ENCODE measurements around the gene UMPS. TPM values are rescaled to one million over a fixed set of nuclear protein-coding genes. Genes with fewer than 3 reads are reported as not detected.
A peak's percentile ranks its signal among the peaks of the same experiment; 100 is the strongest.

The UMPS gene
- total and polyA plus RNA-seq, 9 donors: 15.2 to 39.5 (median 23.9) TPM

DNA sequence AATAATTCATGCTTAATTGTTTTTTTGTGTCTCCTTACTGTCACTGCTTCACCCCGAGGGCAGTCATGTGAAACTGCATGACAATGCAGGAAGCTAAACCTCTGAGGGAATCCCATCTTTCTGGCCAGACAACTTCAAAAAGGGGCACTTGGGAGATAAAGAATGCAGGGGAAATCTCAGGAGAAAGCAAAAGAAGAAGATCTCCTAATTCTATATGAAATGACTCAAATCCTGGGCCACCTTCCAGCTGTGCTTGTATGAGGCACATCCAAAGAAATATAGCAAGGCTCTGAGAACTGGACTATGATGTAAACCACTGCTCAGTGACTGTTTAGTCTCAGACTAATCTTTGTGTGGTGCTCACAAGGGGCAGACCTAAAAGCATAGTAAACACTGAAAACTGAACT lies 22.6 kb upstream of the UMPS start:
- H3K27ac ChIP-seq: no peak overlapping the region
- no peak for DNase-seq
- H3K4me3 ChIP-seq: no peak overlapping the region
- no peaks in the 10 kb centered on the region for H3K27me3 ChIP-seq
- WGBS, 3 donors: 56 to 63% (median 63%) methylated on average over 1 of the region's 1 CpG
- no peaks in the 10 kb centered on the region for H3K9me3 ChIP-seq
- no peaks in the 10 kb centered on the region for H3K36me3 ChIP-seq
- no peaks in the 10 kb centered on the region for H3K4me1 ChIP-seq (ENCODE audit: insufficient read depth)
- no peak for TF ChIP-seq POLR2A (IDR thresholded peaks at IDR 0.05)
- TF ChIP-seq, protein P1, sequence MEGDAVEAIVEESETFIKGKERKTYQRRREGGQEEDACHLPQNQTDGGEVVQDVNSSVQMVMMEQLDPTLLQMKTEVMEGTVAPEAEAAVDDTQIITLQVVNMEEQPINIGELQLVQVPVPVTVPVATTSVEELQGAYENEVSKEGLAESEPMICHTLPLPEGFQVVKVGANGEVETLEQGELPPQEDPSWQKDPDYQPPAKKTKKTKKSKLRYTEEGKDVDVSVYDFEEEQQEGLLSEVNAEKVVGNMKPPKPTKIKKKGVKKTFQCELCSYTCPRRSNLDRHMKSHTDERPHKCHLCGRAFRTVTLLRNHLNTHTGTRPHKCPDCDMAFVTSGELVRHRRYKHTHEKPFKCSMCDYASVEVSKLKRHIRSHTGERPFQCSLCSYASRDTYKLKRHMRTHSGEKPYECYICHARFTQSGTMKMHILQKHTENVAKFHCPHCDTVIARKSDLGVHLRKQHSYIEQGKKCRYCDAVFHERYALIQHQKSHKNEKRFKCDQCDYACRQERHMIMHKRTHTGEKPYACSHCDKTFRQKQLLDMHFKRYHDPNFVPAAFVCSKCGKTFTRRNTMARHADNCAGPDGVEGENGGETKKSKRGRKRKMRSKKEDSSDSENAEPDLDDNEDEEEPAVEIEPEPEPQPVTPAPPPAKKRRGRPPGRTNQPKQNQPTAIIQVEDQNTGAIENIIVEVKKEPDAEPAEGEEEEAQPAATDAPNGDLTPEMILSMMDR (IDR thresholded peaks at IDR 0.05): no peak
- intact Hi-C loops (cut with DNase I): no loop called here

DNA sequence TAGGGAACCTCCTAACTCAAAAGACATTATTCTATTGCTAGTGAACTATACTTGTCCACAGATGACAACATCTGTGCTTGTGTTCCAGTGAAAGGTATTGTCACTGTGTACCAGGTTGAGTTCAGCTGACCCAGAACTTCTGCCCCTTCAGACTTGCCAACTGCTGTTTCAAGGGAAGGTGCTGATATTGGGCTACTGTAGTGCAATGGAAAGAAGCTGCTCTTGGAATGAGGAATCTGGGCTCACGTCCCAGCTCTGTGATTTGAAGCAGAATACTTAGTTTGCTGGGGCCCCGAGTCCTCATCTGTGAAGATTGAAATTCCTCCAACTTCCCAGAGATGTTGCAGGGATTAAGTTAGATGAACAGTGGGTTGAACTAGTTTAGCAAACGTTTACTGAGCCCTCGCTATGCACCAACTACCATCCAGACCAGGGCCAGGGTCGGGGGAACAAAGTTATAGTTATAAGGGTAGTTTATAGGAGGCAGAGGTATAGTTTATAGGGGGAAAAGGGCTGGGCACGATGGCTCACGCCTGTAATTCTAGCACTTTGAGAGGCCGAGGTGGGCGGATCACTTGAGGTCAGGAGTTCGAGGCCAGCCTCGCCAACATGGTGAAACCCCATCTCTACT lies 15.9 kb upstream of the UMPS start:
- Histone ChIP-seq H3K36me3 (no peaks in the 10 kb centered on the region), H3K27me3 (no peaks in the 10 kb centered on the region), H3K27ac (no peak overlapping the region), H3K9me3 (no peaks in the 10 kb centered on the region), H3K4me1 (ENCODE audit: insufficient read depth) (no peaks in the 10 kb centered on the region), H3K4me3 (no peak overlapping the region)
- 61 to 71% (median 63%) methylated on average over 11 of the region's 11 CpGs for WGBS, 3 donors
- TF ChIP-seq EP300 (IDR thresholded peaks at IDR 0.05) (no peak), POLR2A (IDR thresholded peaks at IDR 0.05) (no peak)
- TF ChIP-seq, protein P1 (IDR thresholded peaks at IDR 0.05): no peak
- DNase-seq: no peak
- intact Hi-C loops (cut with DNase I): no loop called here

DNA sequence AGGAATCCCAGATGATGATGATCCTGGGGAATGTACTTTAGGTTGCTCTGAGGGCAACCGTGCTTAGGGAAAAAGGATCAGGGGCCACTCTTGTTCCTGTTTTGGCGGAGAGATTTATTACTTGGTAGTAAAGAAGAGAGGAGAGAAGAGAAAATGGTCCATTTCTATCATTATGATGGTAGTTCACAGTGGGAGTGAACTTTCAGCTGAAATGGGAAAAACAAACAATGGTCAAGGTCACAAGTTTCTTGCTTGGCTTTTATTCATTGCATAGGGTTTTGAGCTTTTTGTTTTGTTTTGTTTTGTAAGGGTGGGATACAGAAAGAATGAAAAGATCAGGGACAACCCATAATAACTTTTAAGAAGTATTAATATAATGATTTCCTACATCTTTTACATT lies 7.7 kb upstream of the UMPS start:
- WGBS, 3 donors: 19 to 24% (median 20%) methylated on average over 2 of the region's 2 CpGs
- TF ChIP-seq POLR2A (IDR thresholded peaks at IDR 0.05) (no peak), EP300 (IDR thresholded peaks at IDR 0.05) (no peak)
- TF ChIP-seq, protein P1 (IDR thresholded peaks at IDR 0.05): no peak

DNA sequence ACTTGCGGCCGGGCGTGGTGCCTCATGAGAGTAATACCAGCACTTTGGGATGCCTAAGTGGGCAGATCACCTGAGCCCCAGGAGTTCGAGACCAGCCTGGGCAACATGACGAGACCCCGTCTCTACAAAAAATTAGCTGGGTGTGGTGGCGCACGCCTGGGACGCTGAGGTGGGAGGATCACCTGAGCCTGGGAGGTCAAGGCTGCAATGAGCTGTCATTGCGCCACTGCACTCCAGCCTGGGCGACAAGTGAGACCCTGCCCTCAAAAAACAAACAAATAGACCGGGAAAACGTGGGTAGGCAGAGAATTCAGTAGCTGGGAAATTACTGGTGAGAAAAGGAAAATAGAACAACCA lies 667 bp downstream of the UMPS start:
- H3K36me3 ChIP-seq: no peaks in the 10 kb centered on the region
- H3K9me3 ChIP-seq: no peaks in the 10 kb centered on the region
- WGBS, 3 donors: 4 to 14% (median 7%) methylated on average over 13 of the region's 13 CpGs
- H3K4me3 ChIP-seq: peak overlapping the region; percentile 81
- H3K4me1 ChIP-seq (ENCODE audit: insufficient read depth): peaks cover 7% of the 10 kb centered on the region
- no peak overlapping the region for H3K27ac ChIP-seq
- H3K27me3 ChIP-seq: no peaks in the 10 kb centered on the region
- DNase-seq: peak in 2 of 5 donors; percentile 27 to 41
- intact Hi-C loops (cut with DNase I): no loop called here
- TF ChIP-seq EP300 (IDR thresholded peaks at IDR 0.05) (no peak), POLR2A (IDR thresholded peaks at IDR 0.05) (no peak)
- TF ChIP-seq, protein P1 (IDR thresholded peaks at IDR 0.05): no peak

More for the DNA sequence above, 7.7 kb upstream of the UMPS start:
- H3K27me3 ChIP-seq: no peaks in the 10 kb centered on the region
- intact Hi-C loops (cut with DNase I): no loop called here
- no peak overlapping the region for H3K27ac ChIP-seq
- peaks cover 3% of the 10 kb centered on the region for H3K4me1 ChIP-seq (ENCODE audit: insufficient read depth)
- H3K9me3 ChIP-seq: no peaks in the 10 kb centered on the region
- no peaks in the 10 kb centered on the region for H3K36me3 ChIP-seq
- H3K4me3 ChIP-seq: no peak overlapping the region
- DNase-seq: no peak

Measured in ovary (tissue), 9 donors.